H1 (cell line): Measurements from ENCODE around the gene ELAVL1. TPM values are rescaled to one million over a fixed set of nuclear protein-coding genes. Genes with fewer than 3 reads are reported as not detected.
A peak's percentile ranks its signal among the peaks of the same experiment; 100 is the strongest.

Experiments used
- CTCF ChIA-PET: fragments of 300-600 bp; sonication (Branson Sonifier 250); formaldehyde crosslinking; loops from one replicate; lab custom pipeline; 2021; ENCODE audit not compliant: partially characterized antibody; lab: Charles Lee
- POLR2A ChIA-PET: fragments of 300-600 bp; sonication (Branson Sonifier 250); formaldehyde crosslinking; loops from one replicate; lab custom pipeline; 2021; ENCODE audit warnings: inconsistent platforms; ENCODE audit not compliant: partially characterized antibody; lab: Charles Lee
- DNase-seq, 2 experiments: peaks; one replicate each; pipeline versions ENCODE4 v3.0.0 to v3.0.0-alpha.2; 2010 to 2022; ENCODE audit warnings: low spot score in 2 of 2, low read depth in 1 of 2, mixed read lengths in 1 of 2
- FAIRE-seq: peaks from 2 replicates; lab custom pipeline; 2011; peaks lifted over from hg19 to GRCh38; lab: Jason Lieb, UNC
- H2AFZ ChIP-seq: 2 replicates; pipeline ENCODE4 v1.8.1; 2012; ENCODE audit warnings: low read length, inconsistent platforms
- H2AK5ac ChIP-seq: 2 replicates; pipeline ENCODE4 v1.6.1; 2013; ENCODE audit warnings: low read depth, low read length
- H2BK120ac ChIP-seq: replicated peaks from 2 replicates; pipeline ENCODE3; 2013; ENCODE audit warnings: low read depth, low read length, inconsistent platforms
- H2BK12ac ChIP-seq: 2 replicates; pipeline ENCODE4 v1.6.1; 2013; ENCODE audit warnings: low read depth, low read length
- H2BK15ac ChIP-seq: 2 replicates; pipeline ENCODE4 v1.6.1; 2013; ENCODE audit warnings: low read length
- H2BK20ac ChIP-seq: 2 replicates; pipeline ENCODE4 v1.6.1; 2013; ENCODE audit warnings: low read length
- H2BK5ac ChIP-seq: 2 replicates; pipeline ENCODE4 v1.6.1; 2013; ENCODE audit warnings: low read depth, low read length
- H3K14ac ChIP-seq: 2 replicates; pipeline ENCODE4 v1.6.1; 2013; ENCODE audit warnings: inconsistent platforms; ENCODE audit not compliant: insufficient read length
- H3K18ac ChIP-seq: 2 replicates; pipeline ENCODE4 v1.6.1; 2013; ENCODE audit warnings: low read length; ENCODE audit errors: extremely low read depth
- H3K23ac ChIP-seq: 2 replicates; pipeline ENCODE4 v1.6.1; 2013; ENCODE audit warnings: inconsistent platforms; ENCODE audit not compliant: insufficient read length
- H3K23me2 ChIP-seq: 2 replicates; pipeline ENCODE4 v1.6.1; 2013; ENCODE audit warnings: low read depth, low read length
- H3K27ac ChIP-seq: 2 replicates; pipeline ENCODE4 v1.6.1; 2011; ENCODE audit warnings: low read depth, low read length, inconsistent platforms
- H3K27me3 ChIP-seq, 4 experiments: replicated peaks in 1 of 4; 1 replicate in 1 of 4; 2 replicates in 3 of 4; pipeline versions ENCODE4 v1.6.1 to v1.8.1; 2011 to 2013; ENCODE audit warnings: low read length in 3 of 4, mild to moderate bottlenecking in 3 of 4, inconsistent platforms in 2 of 4, mixed read lengths in 2 of 4, moderate library complexity in 1 of 4; ENCODE audit not compliant: control insufficient read depth in 3 of 4, insufficient read depth in 3 of 4; ENCODE audit errors: extremely low read depth in 1 of 4
- H3K36me3 ChIP-seq, 4 experiments: 2 replicates each; pipeline versions ENCODE4 v1.6.1 to v1.8.1; 2011 to 2013; ENCODE audit warnings: mild to moderate bottlenecking in 4 of 4, low read length in 3 of 4, moderate library complexity in 2 of 4, control low read depth in 1 of 4, inconsistent platforms in 1 of 4; ENCODE audit not compliant: insufficient read depth in 4 of 4, control insufficient read depth in 2 of 4
- H3K4ac ChIP-seq: replicated peaks from 2 replicates; pipeline ENCODE3; 2013; ENCODE audit warnings: low read length, low read depth, mixed read lengths, inconsistent platforms; ENCODE audit not compliant: insufficient read length
- H3K4me1 ChIP-seq, 4 experiments: replicated peaks in 1 of 4; 1 replicate in 1 of 4; 2 replicates in 3 of 4; pipeline versions ENCODE4 v1.6.1 to v1.8.1; 2011 to 2013; ENCODE audit warnings: low read length in 3 of 4, inconsistent platforms in 2 of 4, mixed read lengths in 1 of 4; ENCODE audit not compliant: insufficient read depth in 4 of 4, control insufficient read depth in 3 of 4
- H3K4me2 ChIP-seq, 2 experiments: 2 replicates each; pipeline versions ENCODE4 v1.6.1 to v1.8.1; 2011 to 2013; ENCODE audit warnings: low read depth in 2 of 2, low read length in 2 of 2, control low read depth in 1 of 2, inconsistent platforms in 1 of 2, mild to moderate bottlenecking in 1 of 2; ENCODE audit not compliant: insufficient read depth in 1 of 2
- H3K4me3 ChIP-seq, 4 experiments: fragments of 200-600, 300-600 bp in 1 of 4; sonication (generic), shearing (Covaris generic), sonication (Bioruptor Twin) in 1 of 4; 2 replicates each; pipeline versions ENCODE4 v1.5.1 to v1.8.1; 2011 to 2016; ENCODE audit warnings: low read length in 4 of 4, low read depth in 3 of 4, control low read depth in 2 of 4, inconsistent platforms in 2 of 4, mild to moderate bottlenecking in 2 of 4, mixed read lengths in 1 of 4, moderate library complexity in 1 of 4; ENCODE audit not compliant: insufficient read depth in 2 of 4; ENCODE audit errors: extremely low read depth in 1 of 4
- H3K56ac ChIP-seq: replicated peaks from 2 replicates; pipeline ENCODE3; 2013; ENCODE audit warnings: low read depth, mild to moderate bottlenecking, mixed read lengths, low read length, inconsistent platforms; ENCODE audit not compliant: insufficient read length
- H3K79me1 ChIP-seq: 2 replicates; pipeline ENCODE4 v1.6.1; 2013; ENCODE audit warnings: low read depth, low read length, control low read depth
- H3K79me2 ChIP-seq, 2 experiments: 2 replicates each; pipeline versions ENCODE4 v1.6.1 to v1.8.1; 2012 to 2013; ENCODE audit warnings: low read length in 2 of 2, mild to moderate bottlenecking in 2 of 2, inconsistent platforms in 1 of 2; ENCODE audit not compliant: insufficient read depth in 2 of 2, control insufficient read depth in 1 of 2
- H3K9ac ChIP-seq, 4 experiments: replicated peaks in 1 of 4; 1 replicate in 1 of 4; 2 replicates in 3 of 4; pipeline versions ENCODE4 v1.6.1 to v1.8.1; 2011 to 2013; ENCODE audit warnings: low read depth in 3 of 4, low read length in 3 of 4, control low read depth in 2 of 4, mild to moderate bottlenecking in 2 of 4, moderate library complexity in 2 of 4, inconsistent platforms in 1 of 4; ENCODE audit errors: extremely low read depth in 1 of 4
- H3K9me3 ChIP-seq, 2 experiments: 2 replicates each; pipeline versions ENCODE4 v1.6.1 to v1.8.1; 2012 to 2013; ENCODE audit warnings: mild to moderate bottlenecking in 2 of 2, moderate library complexity in 2 of 2, control low read depth in 1 of 2, inconsistent platforms in 1 of 2, low read depth in 1 of 2, low read length in 1 of 2, mixed read lengths in 1 of 2; ENCODE audit not compliant: insufficient read depth in 2 of 2
- H4K20me1 ChIP-seq, 2 experiments: replicated peaks in 1 of 2; 2 replicates each; pipeline versions ENCODE3 to v1.8.1; 2011 to 2013; ENCODE audit warnings: inconsistent platforms in 2 of 2, low read length in 2 of 2, mild to moderate bottlenecking in 1 of 2; ENCODE audit not compliant: insufficient read depth in 2 of 2, control insufficient read depth in 1 of 2
- H4K5ac ChIP-seq: 2 replicates; pipeline ENCODE4 v1.6.1; 2013; ENCODE audit warnings: low read length, low read depth, mixed read lengths, inconsistent platforms; ENCODE audit not compliant: insufficient read length
- H4K8ac ChIP-seq: 2 replicates; pipeline ENCODE4 v1.8.0; 2013; ENCODE audit warnings: mild to moderate bottlenecking, moderate library complexity, low read length, inconsistent platforms; ENCODE audit not compliant: insufficient read depth; ENCODE audit errors: extremely low read depth
- H4K91ac ChIP-seq: replicated peaks from 2 replicates; pipeline ENCODE3; 2013; ENCODE audit warnings: low read length, mixed read lengths, inconsistent platforms; ENCODE audit not compliant: insufficient read length
- E2F6 ChIP-seq: IDR thresholded peaks from 2 replicates; pipeline ENCODE4 v1.6.1; 2012; ENCODE audit warnings: inconsistent platforms
- EZH2 ChIP-seq: fragments of 200-600 bp; sonication (generic); IDR thresholded peaks from 2 replicates; pipeline ENCODE4 v1.7.1; 2012; ENCODE audit warnings: low read depth, mild to moderate bottlenecking, moderate library complexity, low read length, inconsistent platforms; ENCODE audit not compliant: severe bottlenecking
- NRF1 ChIP-seq: IDR thresholded peaks from 2 replicates; pipeline ENCODE4 v1.6.1; 2011; ENCODE audit warnings: mild to moderate bottlenecking, low read depth, low read length, improper control_type of control experiment
- POLR2AphosphoS5 ChIP-seq: IDR thresholded peaks from 2 replicates; pipeline ENCODE4 v1.6.1; 2011; ENCODE audit warnings: low read depth, low read length
- POU5F1 ChIP-seq: IDR thresholded peaks from 2 replicates; pipeline ENCODE4 v1.6.1; 2011; ENCODE audit warnings: low read depth, mild to moderate bottlenecking, low read length, moderate library complexity
- SRF ChIP-seq: IDR thresholded peaks from 2 replicates; pipeline ENCODE4 v1.6.1; 2011; ENCODE audit warnings: mild to moderate bottlenecking, low read depth, low read length, moderate library complexity
- SUZ12 ChIP-seq: fragments of 200-600 bp; sonication (generic); IDR thresholded peaks from 2 replicates; pipeline ENCODE4 v1.6.1; 2012; ENCODE audit warnings: mild to moderate bottlenecking, inconsistent platforms, low read length, moderate library complexity, mixed read lengths
- WGBS, 2 experiments: shearing (Covaris generic) in 1 of 2; methylation state at CpG; one replicate each; pipeline versions ENCODE4 v1.1.6 to v1.1.7; 2013 to 2015; ENCODE audit warnings: low lambda C conversion rate in 2 of 2, mixed read lengths in 2 of 2, inconsistent platforms in 1 of 2, low coverage in 1 of 2, missing lambda C conversion rate in 1 of 2; ENCODE audit not compliant: insufficient replicate concordance in 2 of 2, insufficient coverage in 1 of 2, insufficient read length in 1 of 2; ENCODE audit errors: extremely low coverage in 1 of 2, missing lambda C conversion rate in 1 of 2; 5-methylcytosine and 5-hydroxymethylcytosine counted together
- polyA plus RNA-seq, 7 experiments: library from polyadenylated mRNA; depleted of rRNA in 3 of 7; stranded (reverse) in 5 of 7; unstranded in 2 of 7; fragments of >200 nt in 5 of 7; fragments of 200-250 nt in 2 of 7; gene quantifications; 1 replicate in 5 of 7; 2 replicates in 1 of 7; 4 replicates in 1 of 7; pipeline versions ENCODE4 v1.2.1 to v1.2.3, GENCODE V29; 2011 to 2013; ENCODE audit warnings: missing spikeins in 2 of 7, mixed read lengths in 2 of 7
- total RNA-seq: library from RNA; stranded (reverse); fragmentation: NEBNext Ultra II Directional; extraction: Animal tissue kit (Norgen Biotek cat#: 25700); gene quantifications from 2 replicates; pipeline ENCODE4 v1.2.1, GENCODE V29; 2021
- TF ChIP-seq, protein P1 (sequence below), 3 experiments: IDR thresholded peaks; 1 replicate in 2 of 3; 2 replicates in 1 of 3; pipeline versions ENCODE4 v1.5.1 to v1.6.1; 2011; ENCODE audit warnings: low read length in 3 of 3, mild to moderate bottlenecking in 3 of 3, inconsistent platforms in 2 of 3, low read depth in 1 of 3, moderate library complexity in 1 of 3; ENCODE audit not compliant: insufficient read depth in 1 of 3; ENCODE audit errors: control extremely low read depth in 1 of 3

ELAVL1 gene
- total and polyA plus RNA-seq, 2 of the 8 experiments (the other 6 are each of a cell fraction or from before 2014, with no cell fraction given) = 56.7 to 163 TPM

- FAIRE-seq = no peak
- ChIA-PET CTCF (interaction anchor here (0.7 to 4.9 kb wide), 4 partner anchors 24 to 300 kb away, joined by 3 to 36 read pairs (median 3); partner anchors contain the start of gene TIMM44), POLR2A (interaction anchor here (1.7 to 6.2 kb wide), 4 partner anchors 8 to 42 kb away, joined by 4 to 55 read pairs (median 7); partner anchors contain the start of genes CTXN1 and TIMM44)
- no peak overlapping the region for H2BK120ac ChIP-seq
- H3K18ac ChIP-seq = no peak overlapping the region; the same call in 1 of the 2 replicates
- no peak overlapping the region for H2AFZ ChIP-seq
- no peak overlapping the region for H3K4me3 ChIP-seq
- 92% methylated on average over 15 of the region's 15 CpGs; no CpG with 5 or more reads in 1 of the 2 experiments for WGBS, 2 experiments
- H3K4me1 ChIP-seq = peaks cover 0 to 10% (median 9%) of the 10 kb centered on the region in 4 experiments; a peak in 6 of 7 replicates
- H2BK20ac ChIP-seq = no peak overlapping the region
- H3K23ac ChIP-seq = no peak overlapping the region
- no peak overlapping the region for H3K4ac ChIP-seq
- peaks cover 24 to 53% (median 53%) of the 10 kb centered on the region in 4 experiments for H3K36me3 ChIP-seq
- no peak for DNase-seq
- H3K79me2 ChIP-seq = peaks cover 0 to 3% of the 10 kb centered on the region in 2 experiments; a peak in 1 of 4 replicates
- no peaks in the 10 kb centered on the region for H3K23me2 ChIP-seq
- peak overlapping the region; percentile 85 for H4K8ac ChIP-seq
- H2AK5ac ChIP-seq = no peak overlapping the region
- H3K27me3 ChIP-seq = no peaks in the 10 kb centered on the region
- H3K14ac ChIP-seq = no peak overlapping the region
- 0 out of 2 replicates have a peak overlapping the region, but pooled peaks have one; percentile 41 for H3K27ac ChIP-seq
- no peak overlapping the region for H4K5ac ChIP-seq
- H2BK5ac ChIP-seq = peak overlapping the region; percentile 28; the same call in 1 of the 2 replicates
- H2BK12ac ChIP-seq = no peak overlapping the region
- no peaks in the 10 kb centered on the region for H3K9me3 ChIP-seq
- 0 out of 7 replicates have a peak overlapping the region, but pooled peaks of 1 of the 4 experiments have one; percentile 40 for H3K9ac ChIP-seq
- H2BK15ac ChIP-seq = no peak overlapping the region
- H4K91ac ChIP-seq = no peak overlapping the region
- no peak overlapping the region for H3K56ac ChIP-seq
- H4K20me1 ChIP-seq = peaks cover 7 to 25% of the 10 kb centered on the region in 2 experiments
- H3K4me2 ChIP-seq = no peak overlapping the region
- H3K79me1 ChIP-seq = no peaks in the 10 kb centered on the region; the same call in none of the 2 replicates
- TF ChIP-seq, protein P1, sequence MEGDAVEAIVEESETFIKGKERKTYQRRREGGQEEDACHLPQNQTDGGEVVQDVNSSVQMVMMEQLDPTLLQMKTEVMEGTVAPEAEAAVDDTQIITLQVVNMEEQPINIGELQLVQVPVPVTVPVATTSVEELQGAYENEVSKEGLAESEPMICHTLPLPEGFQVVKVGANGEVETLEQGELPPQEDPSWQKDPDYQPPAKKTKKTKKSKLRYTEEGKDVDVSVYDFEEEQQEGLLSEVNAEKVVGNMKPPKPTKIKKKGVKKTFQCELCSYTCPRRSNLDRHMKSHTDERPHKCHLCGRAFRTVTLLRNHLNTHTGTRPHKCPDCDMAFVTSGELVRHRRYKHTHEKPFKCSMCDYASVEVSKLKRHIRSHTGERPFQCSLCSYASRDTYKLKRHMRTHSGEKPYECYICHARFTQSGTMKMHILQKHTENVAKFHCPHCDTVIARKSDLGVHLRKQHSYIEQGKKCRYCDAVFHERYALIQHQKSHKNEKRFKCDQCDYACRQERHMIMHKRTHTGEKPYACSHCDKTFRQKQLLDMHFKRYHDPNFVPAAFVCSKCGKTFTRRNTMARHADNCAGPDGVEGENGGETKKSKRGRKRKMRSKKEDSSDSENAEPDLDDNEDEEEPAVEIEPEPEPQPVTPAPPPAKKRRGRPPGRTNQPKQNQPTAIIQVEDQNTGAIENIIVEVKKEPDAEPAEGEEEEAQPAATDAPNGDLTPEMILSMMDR (IDR thresholded peaks at IDR 0.05; ENCODE audit: control extremely low read depth in 1 of 3, insufficient read depth in 1 of 3, low read depth in 1 of 3, low read length in 3 of 3) = no peak
- TF ChIP-seq NRF1 (no peak), E2F6 (no peak), POLR2AphosphoS5 (no peak), SUZ12 (no peak), POU5F1 (no peak), EZH2 (no peak), SRF (no peak)
Observed at GRCh38 chr19:7968008-7968795, 37.2 kb downstream of the ELAVL1 start.
